Astrocyte (in vitro differentiated cells and primary cell): ENCODE data around the gene PSD. TPM values are rescaled to one million over a fixed set of nuclear protein-coding genes. Genes with fewer than 3 reads are reported as not detected.

Source experiments
- DNase-seq: peaks from one replicate; pipeline ENCODE4 v3.0.0-alpha.2; 2010; ENCODE audit warnings: low read depth
- FAIRE-seq: peaks from 2 replicates; lab custom pipeline; 2011; peaks lifted over from hg19 to GRCh38; lab: Jason Lieb, UNC
- H2AFZ ChIP-seq: 2 replicates; pipeline ENCODE4 v1.6.0; 2012; ENCODE audit warnings: low read depth, low read length, inconsistent platforms
- H3K27ac ChIP-seq: 2 replicates; pipeline ENCODE4 v1.5.1; 2011; ENCODE audit warnings: low read depth, low read length, inconsistent platforms
- H3K27me3 ChIP-seq: 2 replicates; pipeline ENCODE4 v1.6.0; 2011; ENCODE audit warnings: low read length, inconsistent platforms; ENCODE audit not compliant: insufficient read depth
- H3K36me3 ChIP-seq: 2 replicates; pipeline ENCODE4 v1.5.1; 2011; ENCODE audit warnings: low read length, inconsistent platforms; ENCODE audit not compliant: insufficient read depth
- H3K4me1 ChIP-seq: 2 replicates; pipeline ENCODE4 v1.5.1; 2011; ENCODE audit warnings: low read length, inconsistent platforms; ENCODE audit not compliant: insufficient read depth
- H3K4me2 ChIP-seq: 2 replicates; pipeline ENCODE4 v1.6.0; 2012; ENCODE audit warnings: low read length, inconsistent platforms
- H3K4me3 ChIP-seq: 2 replicates; pipeline ENCODE4 v1.5.1; 2011; ENCODE audit warnings: low read depth, mild to moderate bottlenecking, low read length, inconsistent platforms; ENCODE audit not compliant: insufficient read depth
- H3K79me2 ChIP-seq: 2 replicates; pipeline ENCODE4 v1.6.0; 2012; ENCODE audit warnings: mild to moderate bottlenecking, low read length, inconsistent platforms; ENCODE audit not compliant: insufficient read depth
- H3K9ac ChIP-seq: 2 replicates; pipeline ENCODE4 v1.6.0; 2012; ENCODE audit warnings: mild to moderate bottlenecking, low read length, inconsistent platforms
- H3K9me3 ChIP-seq: 2 replicates; pipeline ENCODE4 v1.5.1; 2012; ENCODE audit warnings: low read depth, mild to moderate bottlenecking, low read length, inconsistent platforms; ENCODE audit not compliant: insufficient read depth
- H4K20me1 ChIP-seq: 2 replicates; pipeline ENCODE4 v1.6.0; 2012; ENCODE audit warnings: low read length, inconsistent platforms; ENCODE audit not compliant: insufficient read depth
- H3K27ac Mint-ChIP-seq: one replicate; pipeline ENCODE4 v1.8.0; 2021; ENCODE audit warnings: mild to moderate bottlenecking, mixed read lengths; ENCODE audit not compliant: unreplicated experiment
- H3K27me3 Mint-ChIP-seq: one replicate; pipeline ENCODE4 v1.8.0; 2021; ENCODE audit warnings: low read depth, mixed read lengths; ENCODE audit not compliant: unreplicated experiment
- H3K36me3 Mint-ChIP-seq: one replicate; pipeline ENCODE4 v1.8.0; 2021; ENCODE audit warnings: low read depth, mixed read lengths; ENCODE audit not compliant: unreplicated experiment
- H3K4me1 Mint-ChIP-seq: one replicate; pipeline ENCODE4 v1.8.0; 2021; ENCODE audit warnings: low read depth, mixed read lengths; ENCODE audit not compliant: unreplicated experiment
- H3K4me3 Mint-ChIP-seq: one replicate; pipeline ENCODE4 v1.8.0; 2021; ENCODE audit warnings: mild to moderate bottlenecking, moderate library complexity, mixed read lengths; ENCODE audit not compliant: unreplicated experiment
- H3K9me3 Mint-ChIP-seq: one replicate; pipeline ENCODE4 v1.8.0; 2021; ENCODE audit warnings: mild to moderate bottlenecking, mixed read lengths; ENCODE audit not compliant: unreplicated experiment
- CTCF ChIP-seq: IDR thresholded peaks from 2 replicates; pipeline ENCODE4 v1.5.1; 2011; ENCODE audit warnings: low read depth, mild to moderate bottlenecking, inconsistent platforms, low read length, moderate library complexity; ENCODE audit not compliant: insufficient read depth
- EZH2 ChIP-seq: IDR thresholded peaks from 2 replicates; pipeline ENCODE4 v1.6.1; 2012; ENCODE audit warnings: mild to moderate bottlenecking, low read length, inconsistent platforms; ENCODE audit not compliant: insufficient read depth
- total RNA-seq: library from RNA; stranded (reverse); gene quantifications from 2 replicates; pipeline ENCODE4 v1.2.1, GENCODE V29; 2021

PSD gene
- total RNA-seq, 1 donor from 2014 or later: 8.8 TPM

DNA sequence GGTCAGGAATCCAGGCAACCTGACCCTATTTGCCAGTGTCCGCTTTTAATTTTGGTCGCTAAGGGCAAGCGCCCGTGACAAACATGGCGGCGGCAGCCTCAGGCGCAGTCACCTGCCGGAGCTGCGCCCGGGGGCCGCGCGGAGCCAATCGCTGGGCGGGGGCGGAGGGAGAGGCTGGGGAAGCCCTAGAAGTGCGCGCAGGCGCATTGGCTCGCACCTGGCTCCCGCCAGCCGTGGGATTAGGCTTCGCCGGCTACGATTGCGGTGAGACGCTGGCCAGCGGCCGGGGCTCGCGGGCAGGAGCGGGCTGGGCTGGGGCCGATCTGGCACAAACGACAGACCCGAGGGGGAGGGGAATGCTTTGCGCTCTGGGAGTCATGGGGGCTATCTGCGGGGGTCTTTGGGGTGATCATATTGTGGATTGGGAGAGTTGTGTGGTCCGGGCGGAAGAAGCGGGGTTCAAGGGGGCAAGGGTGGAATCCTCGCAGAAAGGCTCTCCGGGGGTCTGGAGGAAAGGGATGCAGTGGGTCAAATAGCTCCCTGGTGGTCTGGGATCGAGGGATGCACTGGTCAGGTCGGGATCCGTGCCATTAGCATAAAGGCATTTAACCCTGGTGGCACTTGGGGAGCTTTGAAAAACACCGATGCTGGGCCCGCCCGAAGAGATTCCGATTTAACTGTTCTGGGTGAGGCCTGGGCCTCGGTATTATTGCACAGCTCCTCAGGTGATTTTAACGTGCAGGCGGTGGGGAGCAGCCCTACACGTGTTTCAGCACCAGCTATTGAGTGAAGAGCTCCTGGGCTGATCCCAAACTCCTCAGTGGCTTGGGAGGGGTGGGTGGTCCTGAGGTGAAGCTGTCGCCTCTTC lies 42.8 kb upstream of the PSD start:
- H3K36me3 ChIP-seq: no peaks in the 10 kb centered on the region
- H3K4me3 Mint-ChIP-seq: peak overlapping the region; percentile 88

GRCh38 chr10:102460836-102461186 lies 42.2 kb upstream of the PSD start:
- Histone ChIP-seq H3K27me3 (peaks cover 7% of the 10 kb centered on the region), H3K4me1 (peaks cover 12% of the 10 kb centered on the region), H3K4me3 (peak overlapping the region; percentile 65), H3K4me2 (peak overlapping the region; percentile 97), H3K27ac (no peak overlapping the region), H3K9ac (peak overlapping the region; percentile 64), H3K36me3 (no peaks in the 10 kb centered on the region), H4K20me1 (no peaks in the 10 kb centered on the region), H2AFZ (peak overlapping the region; percentile 98), H3K9me3 (no peaks in the 10 kb centered on the region), H3K79me2 (no peaks in the 10 kb centered on the region)
- FAIRE-seq (no peak), DNase-seq (no peak)
- peaks cover 14% of the 10 kb centered on the region for H3K27me3 Mint-ChIP-seq
- no peaks in the 10 kb centered on the region for H3K36me3 Mint-ChIP-seq
- peak overlapping the region; percentile 88 for H3K4me3 Mint-ChIP-seq
- peaks cover 8% of the 10 kb centered on the region for H3K4me1 Mint-ChIP-seq
- peak overlapping the region; percentile 21 for H3K27ac Mint-ChIP-seq
- H3K9me3 Mint-ChIP-seq: no peaks in the 10 kb centered on the region
- no peak for TF ChIP-seq CTCF
- no peak for TF ChIP-seq EZH2

More for the DNA sequence above, 42.8 kb upstream of the PSD start:
- no peaks in the 10 kb centered on the region for H3K79me2 ChIP-seq
- peaks cover 7% of the 10 kb centered on the region for H3K27me3 ChIP-seq
- Mint-ChIP-seq H3K4me1 (peaks cover 2% of the 10 kb centered on the region), H3K36me3 (no peaks in the 10 kb centered on the region), H3K27ac (no peak overlapping the region), H3K9me3 (no peaks in the 10 kb centered on the region), H3K27me3 (peaks cover 14% of the 10 kb centered on the region)
- peak overlapping the region; percentile 97 for H3K4me2 ChIP-seq
- H2AFZ ChIP-seq: peak overlapping the region; percentile 98
- TF ChIP-seq CTCF (no peak), EZH2 (no peak)
- peak overlapping the region; percentile 65 for H3K4me3 ChIP-seq
- H3K27ac ChIP-seq: no peak overlapping the region
- peaks cover 8% of the 10 kb centered on the region for H3K4me1 ChIP-seq
- peak; percentile 51 for DNase-seq
- no peaks in the 10 kb centered on the region for H3K9me3 ChIP-seq
- no peak for FAIRE-seq
- H3K9ac ChIP-seq: peak overlapping the region; percentile 64
- no peaks in the 10 kb centered on the region for H4K20me1 ChIP-seq

- no peak overlapping the region for H3K4me3 Mint-ChIP-seq
- H3K27ac ChIP-seq: no peak overlapping the region
- no peak overlapping the region for H2AFZ ChIP-seq
- no peak overlapping the region for H3K27ac Mint-ChIP-seq
- H3K4me2 ChIP-seq: no peak overlapping the region
- no peak for FAIRE-seq
- H3K4me3 ChIP-seq: no peak overlapping the region
- H3K79me2 ChIP-seq: no peaks in the 10 kb centered on the region
- peaks cover 21% of the 10 kb centered on the region for H3K4me1 Mint-ChIP-seq
- peaks cover 14% of the 10 kb centered on the region for H3K27me3 Mint-ChIP-seq
- no peak overlapping the region for H3K9ac ChIP-seq
- no peaks in the 10 kb centered on the region for H3K36me3 ChIP-seq
- peaks cover 13% of the 10 kb centered on the region for H3K4me1 ChIP-seq
- DNase-seq: no peak
- TF ChIP-seq CTCF (no peak), EZH2 (no peak)
- H3K9me3 ChIP-seq: no peaks in the 10 kb centered on the region
- H3K27me3 ChIP-seq: peaks cover 7% of the 10 kb centered on the region
- no peaks in the 10 kb centered on the region for H3K36me3 Mint-ChIP-seq
- H4K20me1 ChIP-seq: no peaks in the 10 kb centered on the region
- H3K9me3 Mint-ChIP-seq: no peaks in the 10 kb centered on the region
These were observed 40.1 kb upstream of the PSD start for GRCh38 chr10:102458656-102459055.
